BJ (cell line): ENCODE measurements around the gene TRAK1. TPM values are rescaled to one million over a fixed set of nuclear protein-coding genes. Genes with fewer than 3 reads are reported as not detected.

Experiments
- CTCF ChIA-PET: fragments of 350-600 bp; formaldehyde crosslinking; extraction: SDS; loops from one replicate; lab custom pipeline; 2021; ENCODE audit warnings: antibody characterized with exemption, inconsistent platforms; lab: Yijun Ruan, JAX
- POLR2A ChIA-PET: fragments of 300-600 bp; sonication (Branson Sonifier 250); formaldehyde crosslinking; extraction: SDS; loops from one replicate; lab custom pipeline; 2021; ENCODE audit warnings: antibody characterized with exemption; lab: Charles Lee
- DNase-seq: peaks from one replicate; pipeline ENCODE4 v3.0.0-alpha.2; 2011; ENCODE audit warnings: low read depth
- H3K27me3 ChIP-seq: 2 replicates; pipeline ENCODE4 v1.6.0; 2011; ENCODE audit warnings: low read length; ENCODE audit not compliant: control insufficient read depth, insufficient read depth
- H3K36me3 ChIP-seq: 2 replicates; pipeline ENCODE4 v1.5.1; 2011; ENCODE audit warnings: low read length; ENCODE audit not compliant: control insufficient read depth, insufficient read depth
- H3K4me3 ChIP-seq: 2 replicates; pipeline ENCODE4 v1.5.1; 2011; ENCODE audit warnings: low read depth, mild to moderate bottlenecking, control low read depth, low read length
- CTCF ChIP-seq: IDR thresholded peaks from 2 replicates; pipeline ENCODE4 v1.5.1; 2011; ENCODE audit warnings: low read depth, mild to moderate bottlenecking, control low read depth, inconsistent platforms, low read length, moderate library complexity; ENCODE audit not compliant: insufficient read depth
- polyA plus RNA-seq: library from polyadenylated mRNA; depleted of rRNA; stranded (reverse); fragments of >200 nt; gene quantifications from 2 replicates; pipeline ENCODE4 v1.2.3, GENCODE V29; 2011

Gene TRAK1
- polyA plus RNA-seq, 1 experiment, result 36.3 TPM

- ChIA-PET CTCF (interaction anchor here (0.5 to 2.1 kb wide), 2 partner anchors 15 to 210 kb away, joined by 5 to 8 read pairs; no protein-coding TSS in a partner anchor), POLR2A (no interaction called here)
- Histone ChIP-seq H3K36me3 (peaks cover 15% of the 10 kb centered on the region), H3K4me3 (no peak overlapping the region), H3K27me3 (no peaks in the 10 kb centered on the region)
- DNase-seq, result no peak
- TF ChIP-seq CTCF, result no peak
Measured at GRCh38 chr3:42205800-42206514, 114.8 kb downstream of the TRAK1 start.

GRCh38 chr3:42209917-42210316 lies 118.8 kb downstream of the TRAK1 start:
- POLR2A ChIA-PET, result no interaction called here
- Histone ChIP-seq H3K4me3 (no peak overlapping the region), H3K36me3 (peaks cover 12% of the 10 kb centered on the region), H3K27me3 (no peaks in the 10 kb centered on the region)
- CTCF ChIA-PET, result interaction anchor here (1.7 kb wide), 1 partner anchor 20 kb away, joined by 8 read pairs; no protein-coding TSS in a partner anchor
- TF ChIP-seq CTCF, result no peak
- DNase-seq, result no peak

GRCh38 chr3:42210726-42211125 lies 119.6 kb downstream of the TRAK1 start:
- TF ChIP-seq CTCF, result no peak
- no peak for DNase-seq
- ChIA-PET POLR2A (no interaction called here), CTCF (interaction anchor here (0.9 to 1.7 kb wide), 3 partner anchors 10 to 37 kb away, joined by 5 to 8 read pairs (median 5); no protein-coding TSS in a partner anchor)
- Histone ChIP-seq H3K4me3 (no peak overlapping the region), H3K36me3 (peaks cover 12% of the 10 kb centered on the region), H3K27me3 (no peaks in the 10 kb centered on the region)

GRCh38 chr3:42213417-42213816 lies 122.3 kb downstream of the TRAK1 start:
- ChIA-PET CTCF (interaction anchor here (1.0 to 1.2 kb wide), 3 partner anchors 9 to 22 kb away, joined by 3 read pairs; no protein-coding TSS in a partner anchor), POLR2A (no interaction called here)
- H3K27me3 ChIP-seq, result no peaks in the 10 kb centered on the region
- TF ChIP-seq CTCF, result no peak
- H3K36me3 ChIP-seq, result peaks cover 12% of the 10 kb centered on the region
- no peak overlapping the region for H3K4me3 ChIP-seq
- no peak for DNase-seq

GRCh38 chr3:42214064-42214463 lies 122.9 kb downstream of the TRAK1 start:
- no peak for TF ChIP-seq CTCF
- Histone ChIP-seq H3K36me3 (peaks cover 9% of the 10 kb centered on the region), H3K27me3 (no peaks in the 10 kb centered on the region), H3K4me3 (no peak overlapping the region)
- POLR2A ChIA-PET, result no interaction called here
- CTCF ChIA-PET, result interaction anchor here (0.6 to 1.2 kb wide), 2 partner anchors 9 to 352 kb away, joined by 3 to 4 read pairs; no protein-coding TSS in a partner anchor
- DNase-seq, result no peak
